ENCODE data around the gene SEPHS1. TPM values are rescaled to one million over a fixed set of nuclear protein-coding genes. Genes with fewer than 3 reads are reported as not detected.

Gene SEPHS1
- total RNA-seq, 4 donors from 2014 or later, result 28.9 to 41.3 (median 37.9) TPM

DNA sequence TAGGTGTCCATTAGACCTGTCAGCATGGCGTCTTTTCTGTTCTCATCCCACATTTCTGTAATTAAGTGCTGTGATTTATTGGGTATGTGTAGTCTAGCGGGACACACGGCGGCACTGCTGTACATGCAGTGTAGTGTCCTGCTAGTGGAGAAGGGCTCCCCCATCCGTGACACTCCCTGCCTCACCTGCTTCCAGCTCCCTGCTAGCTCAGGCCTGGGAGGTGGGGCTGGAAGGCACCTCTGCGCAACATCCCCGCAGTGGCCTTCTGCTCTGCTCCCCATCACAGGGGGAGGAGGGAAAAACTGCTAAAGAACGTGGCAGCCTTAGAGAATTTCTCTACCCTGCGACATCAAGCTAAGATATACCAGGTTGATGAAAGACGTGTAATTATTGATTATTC lies 19.5 kb downstream of the SEPHS1 start:
- no peak for DNase-seq (ENCODE audit: low spot score)
- ATAC-seq (ENCODE audit: low FRiP score), result no peak
- TF ChIP-seq, protein P1, sequence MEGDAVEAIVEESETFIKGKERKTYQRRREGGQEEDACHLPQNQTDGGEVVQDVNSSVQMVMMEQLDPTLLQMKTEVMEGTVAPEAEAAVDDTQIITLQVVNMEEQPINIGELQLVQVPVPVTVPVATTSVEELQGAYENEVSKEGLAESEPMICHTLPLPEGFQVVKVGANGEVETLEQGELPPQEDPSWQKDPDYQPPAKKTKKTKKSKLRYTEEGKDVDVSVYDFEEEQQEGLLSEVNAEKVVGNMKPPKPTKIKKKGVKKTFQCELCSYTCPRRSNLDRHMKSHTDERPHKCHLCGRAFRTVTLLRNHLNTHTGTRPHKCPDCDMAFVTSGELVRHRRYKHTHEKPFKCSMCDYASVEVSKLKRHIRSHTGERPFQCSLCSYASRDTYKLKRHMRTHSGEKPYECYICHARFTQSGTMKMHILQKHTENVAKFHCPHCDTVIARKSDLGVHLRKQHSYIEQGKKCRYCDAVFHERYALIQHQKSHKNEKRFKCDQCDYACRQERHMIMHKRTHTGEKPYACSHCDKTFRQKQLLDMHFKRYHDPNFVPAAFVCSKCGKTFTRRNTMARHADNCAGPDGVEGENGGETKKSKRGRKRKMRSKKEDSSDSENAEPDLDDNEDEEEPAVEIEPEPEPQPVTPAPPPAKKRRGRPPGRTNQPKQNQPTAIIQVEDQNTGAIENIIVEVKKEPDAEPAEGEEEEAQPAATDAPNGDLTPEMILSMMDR (IDR thresholded peaks at IDR 0.05), result no peak

GRCh38 chr10:13328126-13328525 lies 20.0 kb downstream of the SEPHS1 start:
- DNase-seq (ENCODE audit: low spot score) (no peak), ATAC-seq (ENCODE audit: low FRiP score) (no peak)
- TF ChIP-seq, protein P1 (IDR thresholded peaks at IDR 0.05), result no peak

GRCh38 chr10:13327534-13327933 lies 20.6 kb downstream of the SEPHS1 start:
- ATAC-seq (ENCODE audit: low FRiP score), result no peak
- TF ChIP-seq, protein P1 (IDR thresholded peaks at IDR 0.05), result no peak
- no peak for DNase-seq (ENCODE audit: low spot score)

DNA sequence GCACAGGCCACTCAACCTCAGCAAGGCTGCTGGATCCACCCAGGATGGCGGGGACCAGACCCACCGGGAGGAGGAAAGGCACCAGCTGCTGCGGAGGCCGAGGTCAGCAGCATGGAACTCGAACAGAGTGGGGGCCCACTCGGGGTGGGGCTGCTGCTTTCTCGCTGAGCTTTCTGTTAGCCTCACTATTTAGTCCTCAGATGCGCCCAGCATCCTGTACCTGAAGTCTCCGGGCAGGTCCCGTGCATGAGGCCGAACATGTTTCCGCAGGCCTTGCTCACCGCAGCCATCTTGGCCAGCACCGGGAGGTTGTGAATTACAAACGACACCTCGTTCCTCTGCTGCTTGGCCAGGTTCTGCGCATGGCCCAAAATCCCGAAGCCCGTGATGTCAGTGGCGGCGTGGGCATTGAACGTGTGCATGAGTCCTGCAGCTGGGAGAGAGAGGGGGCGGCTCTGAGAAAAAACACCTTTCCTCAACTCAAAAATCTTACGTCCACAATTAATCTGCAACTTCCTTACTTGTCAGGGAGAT lies 25.4 kb downstream of the SEPHS1 start:
- TF ChIP-seq, protein P1 (IDR thresholded peaks at IDR 0.05), result no peak
- no peak for ATAC-seq (ENCODE audit: low FRiP score)
- no peak for DNase-seq (ENCODE audit: low spot score)

- TF ChIP-seq, protein P1 (IDR thresholded peaks at IDR 0.05), result no peak
- DNase-seq (ENCODE audit: low spot score), result no peak
- ATAC-seq (ENCODE audit: low FRiP score), result no peak
Observed at GRCh38 chr10:13321576-13321975, 26.5 kb downstream of the SEPHS1 start.

- ATAC-seq (ENCODE audit: low FRiP score) (no peak), DNase-seq (ENCODE audit: low spot score) (no peak)
Observed at GRCh38 chr10:13319166-13319565, 28.9 kb downstream of the SEPHS1 start.

DNA sequence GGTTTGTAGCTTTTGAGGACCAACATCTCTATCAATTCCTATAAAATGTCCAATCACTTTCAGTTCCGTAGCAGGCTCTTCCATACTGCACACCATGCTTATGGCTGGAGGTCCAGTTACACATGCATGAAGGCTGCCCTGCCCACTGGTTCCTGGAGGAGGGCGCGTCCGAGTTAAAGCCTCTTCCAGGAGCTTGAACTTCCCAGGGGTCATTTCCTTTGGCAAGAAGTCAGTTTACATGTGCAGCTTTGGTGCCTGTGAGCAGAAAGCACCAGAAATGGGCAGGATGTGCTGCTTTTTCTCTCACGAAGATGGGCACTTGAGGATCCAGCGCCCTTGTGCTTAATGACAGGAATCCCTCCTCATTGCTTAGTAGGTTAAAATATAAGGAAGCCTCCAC lies 30.6 kb downstream of the SEPHS1 start:
- TF ChIP-seq, protein P1 (IDR thresholded peaks at IDR 0.05), result no peak
- DNase-seq (ENCODE audit: low spot score), result no peak
- ATAC-seq (ENCODE audit: low FRiP score), result no peak

More at GRCh38 chr10:13319166-13319565, 28.9 kb downstream of the SEPHS1 start:
- TF ChIP-seq, protein P1 (IDR thresholded peaks at IDR 0.05), result no peak

Data from omental fat pad (tissue), 4 donors.